H4 (cell line): Measurements from ENCODE around the gene TLE5. TPM values are rescaled to one million over a fixed set of nuclear protein-coding genes. Genes with fewer than 3 reads are reported as not detected.
"Not testable (repeated sequence)": the region's sequence is repeated elsewhere in the genome, so short reads cannot be mapped to it uniquely, and the experiment has no call there.

Source experiments
- DNase-seq: peaks from one replicate; pipeline ENCODE4 v3.0.0-alpha.2; 2015; ENCODE audit warnings: low spot score
- total RNA-seq: library from RNA; depleted of rRNA; stranded (reverse); fragments of >200 nt; shearing (Covaris generic); gene quantifications from 2 replicates; pipeline ENCODE4 v1.2.3, GENCODE V29; 2014

The TLE5 gene
- total RNA-seq, 1 experiment from 2014 or later: 136 TPM

- DNase-seq: no peak
Measured at GRCh38 chr19:3026768-3027167, 35.5 kb downstream of the TLE5 start.

- DNase-seq: no peak
Measured at GRCh38 chr19:3025549-3025886, 36.8 kb downstream of the TLE5 start.

GRCh38 chr19:3024870-3025548, 37.3 kb downstream of the TLE5 start:
- no peak for DNase-seq

DNA sequence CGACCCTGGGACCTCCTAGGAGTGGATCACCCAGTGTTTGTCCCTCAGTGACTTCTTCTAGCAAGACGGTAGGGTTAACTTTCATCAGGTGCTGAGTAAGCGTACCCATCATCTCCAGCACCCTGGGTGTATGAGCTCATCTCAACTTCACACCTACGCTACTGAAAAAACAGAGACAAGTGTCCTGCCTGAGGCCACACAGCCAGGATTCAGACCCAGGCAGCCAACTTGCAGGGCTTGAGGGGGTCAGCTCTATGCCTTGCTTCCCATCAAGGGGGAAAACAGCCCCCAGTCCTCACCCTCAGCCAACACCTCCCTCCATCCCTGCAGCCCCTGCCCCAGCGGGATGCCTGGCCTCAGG, 37.8 kb downstream of the TLE5 start:
- DNase-seq: no peak

- DNase-seq: no peak
Measured at GRCh38 chr19:3020321-3020960, 41.9 kb downstream of the TLE5 start.

GRCh38 chr19:3019211-3019854, 43.0 kb downstream of the TLE5 start:
- no peak for DNase-seq

DNA sequence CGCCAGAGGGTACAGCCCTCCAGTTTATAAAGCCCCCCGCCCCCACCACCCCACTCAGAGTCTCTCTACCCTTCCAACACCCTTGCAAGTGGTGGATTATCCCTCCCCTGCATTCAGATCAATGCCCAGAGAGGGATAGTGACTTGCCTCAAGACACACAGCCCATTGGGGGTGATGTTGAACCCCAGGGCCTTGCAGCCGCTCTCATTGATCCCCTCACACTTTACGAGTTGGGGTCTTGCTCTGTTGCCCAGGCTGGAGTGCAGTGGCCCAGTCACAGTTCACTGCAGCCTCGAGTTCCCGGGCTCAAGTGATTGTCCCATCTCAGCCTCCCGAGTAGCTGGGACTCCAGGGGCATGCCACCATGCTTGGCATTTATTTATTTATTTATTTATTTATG, 44.4 kb downstream of the TLE5 start:
- no peak for DNase-seq

DNA sequence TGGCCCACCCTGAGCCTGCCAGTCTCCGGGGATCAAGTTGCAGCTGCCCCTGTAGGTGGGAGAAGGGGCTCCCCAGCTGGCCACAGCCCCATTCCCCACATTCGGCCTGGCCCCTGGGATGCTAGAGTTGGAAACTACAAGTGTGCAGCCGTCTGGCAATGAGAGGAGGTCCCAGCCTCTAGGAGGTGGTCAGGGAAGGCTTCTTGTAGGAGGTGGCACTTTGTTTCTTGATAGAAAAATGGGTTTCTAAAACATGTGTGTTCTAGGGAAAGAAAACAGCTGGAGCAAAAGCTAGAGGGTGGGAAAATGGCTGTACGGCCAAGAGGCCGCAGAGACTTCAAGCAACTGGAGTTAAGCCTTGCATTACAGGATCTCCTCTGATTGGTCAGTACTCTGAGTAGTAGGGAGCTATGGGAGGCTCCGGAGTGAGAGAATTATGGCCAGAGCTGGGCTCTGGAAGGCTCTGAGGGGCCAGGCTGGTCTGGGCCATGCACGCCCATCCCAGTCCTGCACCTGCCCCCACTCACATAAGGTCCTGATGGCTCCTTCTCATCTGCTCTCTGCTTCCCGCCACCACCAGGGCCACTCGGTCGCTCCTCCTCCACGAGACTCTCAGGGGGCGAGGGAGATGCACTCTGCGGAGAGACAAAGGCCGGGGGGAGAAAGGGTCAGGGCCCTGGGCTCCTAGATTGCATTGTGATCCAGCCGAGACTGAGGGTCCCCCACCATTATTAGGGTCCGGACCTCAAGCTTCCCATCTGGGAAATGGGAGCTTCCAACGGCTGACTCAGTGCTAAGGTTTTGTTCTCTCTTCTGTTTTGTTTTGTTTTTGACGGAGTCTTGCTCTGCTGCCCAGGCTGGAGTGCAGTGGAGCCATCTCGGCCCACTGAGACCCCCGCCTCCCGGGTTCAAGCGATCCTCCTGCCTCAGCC, 46.9 kb downstream of the TLE5 start:
- DNase-seq: no peak

- no peak for DNase-seq
Measured at GRCh38 chr19:3014135-3014534, 48.2 kb downstream of the TLE5 start.

DNA sequence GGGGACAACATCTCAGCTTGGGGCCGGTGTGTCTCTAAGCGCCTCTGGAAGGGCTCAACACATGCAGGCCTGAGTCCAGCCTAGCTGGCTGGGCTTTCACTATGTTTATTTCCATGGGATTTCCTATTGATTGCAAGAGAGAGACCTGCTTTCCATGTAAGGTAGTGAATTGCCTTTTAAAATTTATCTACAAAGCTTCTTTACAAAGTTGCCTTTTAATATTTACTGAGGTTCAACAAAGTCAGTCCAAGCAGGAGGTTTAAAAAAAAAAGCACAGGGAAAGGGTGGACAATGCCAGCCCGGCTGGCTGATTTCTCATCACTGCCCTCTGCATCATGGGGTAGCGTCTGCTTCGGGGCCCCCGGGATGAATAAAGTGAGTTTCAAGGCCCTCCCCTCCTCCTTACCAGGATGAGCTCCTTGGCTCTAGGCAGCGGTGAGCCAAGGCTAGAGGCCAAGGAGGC, 49.0 kb downstream of the TLE5 start:
- DNase-seq: no peak

DNA sequence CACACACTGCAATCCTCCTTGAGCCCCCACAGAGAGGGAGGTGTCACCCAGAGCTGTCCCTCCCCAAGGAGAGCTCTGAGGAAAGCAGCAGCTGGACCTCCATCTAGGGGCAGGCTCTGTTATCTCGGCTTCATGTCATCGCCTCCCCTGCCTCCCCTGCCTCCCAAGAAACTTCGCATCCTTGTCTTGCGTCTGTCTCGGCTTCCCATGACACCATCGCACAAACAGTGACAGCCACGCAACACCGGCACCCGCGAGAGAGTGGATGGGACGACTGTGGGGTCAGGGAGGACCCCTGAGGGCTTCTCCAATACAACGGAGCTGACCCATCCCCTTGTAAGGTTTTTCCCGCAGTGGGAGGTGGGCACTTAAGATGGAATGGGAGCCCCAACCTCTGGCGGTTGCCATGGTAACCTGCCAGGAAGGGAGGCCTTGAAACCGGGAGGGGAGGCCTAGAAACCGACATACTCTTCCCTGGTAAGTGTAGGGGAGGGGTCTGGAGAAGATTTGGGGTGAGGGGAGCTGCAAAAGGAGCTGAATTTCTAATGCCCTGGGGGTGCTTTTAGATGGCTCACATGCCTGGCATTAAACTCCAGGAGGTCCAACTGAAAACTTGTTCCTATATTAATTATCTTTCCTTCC, 49.6 kb downstream of the TLE5 start:
- DNase-seq: no peak

- not testable (repeated sequence) for DNase-seq
Measured at GRCh38 chr19:3012059-3012458, 50.2 kb downstream of the TLE5 start.

GRCh38 chr19:3010871-3011270, 51.4 kb downstream of the TLE5 start:
- DNase-seq: no peak

- DNase-seq: no peak
Measured at GRCh38 chr19:3008994-3009393, 53.3 kb downstream of the TLE5 start.

- DNase-seq: no peak
Measured at GRCh38 chr19:3007975-3008374, 54.3 kb downstream of the TLE5 start.

- DNase-seq: no peak
Measured at GRCh38 chr19:3006075-3006767, 56.1 kb downstream of the TLE5 start.

GRCh38 chr19:3005345-3005744, 57.0 kb downstream of the TLE5 start:
- DNase-seq: no peak

GRCh38 chr19:3004522-3004921, 57.8 kb downstream of the TLE5 start:
- no peak for DNase-seq

DNA sequence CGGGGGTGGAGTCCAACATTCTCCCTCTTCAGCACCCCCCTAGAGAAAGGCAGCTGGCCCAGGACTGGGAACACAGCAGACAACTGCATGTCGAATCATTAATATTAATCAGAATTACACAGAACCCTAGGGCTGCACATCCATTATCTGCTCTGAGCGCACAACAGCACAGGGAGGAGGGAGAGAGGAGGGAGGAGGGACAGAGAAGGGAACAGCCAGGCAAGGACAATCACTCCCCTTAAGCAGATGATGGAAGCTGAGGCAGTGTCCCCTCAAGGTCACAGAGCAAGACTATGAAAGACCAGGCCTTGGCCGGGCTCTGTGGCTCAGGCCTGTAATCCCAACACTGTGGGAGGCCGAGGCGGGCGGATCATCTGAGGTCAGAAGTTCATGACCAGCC, 59.2 kb downstream of the TLE5 start:
- DNase-seq: no peak
